K562 (cell line): Measurements from ENCODE around the gene OR9A4. TPM values are rescaled to one million over a fixed set of nuclear protein-coding genes. Genes with fewer than 3 reads are reported as not detected.

Source experiments
- ATF2 ChIP-seq: sonication (generic); formaldehyde crosslinking; IDR thresholded peaks from 2 replicates; pipeline ENCODE4 v1.8.1; 2022; ENCODE audit warnings: missing genetic modification reagents
- DACH1 ChIP-seq: fragments of 450-650 bp; IDR thresholded peaks from 2 replicates; pipeline ENCODE4 v1.6.1; 2018; ENCODE audit not compliant: partially characterized antibody
- IRF2 ChIP-seq: sonication (generic); formaldehyde crosslinking; IDR thresholded peaks from 2 replicates; pipeline ENCODE4 v1.8.1; 2022; ENCODE audit warnings: mild to moderate bottlenecking, missing genetic modification reagents
- PTTG1 ChIP-seq: fragments of 450-650 bp; IDR thresholded peaks from 2 replicates; pipeline ENCODE4 v1.6.1; 2016; ENCODE audit warnings: low read depth, mild to moderate bottlenecking, missing genetic modification characterization, missing compliant biosample characterization
- TCFL5 ChIP-seq: fragments of 250-450 bp; sonication (Bioruptor Pico); conservative IDR thresholded peaks from 2 replicates; pipeline ENCODE4 v1.6.1; 2021; ENCODE audit warnings: mild to moderate bottlenecking, moderate library complexity, matching md5 sums
- THAP12 ChIP-seq: fragments of 250-450 bp; sonication (Bioruptor Pico); IDR thresholded peaks from 2 replicates; pipeline ENCODE4 v1.9.0; 2021; ENCODE audit warnings: mild to moderate bottlenecking, inconsistent platforms
- ZBTB7A ChIP-seq: IDR thresholded peaks from 2 replicates; pipeline ENCODE4 v1.6.1; 2011; ENCODE audit warnings: low read depth, mild to moderate bottlenecking, low read length, moderate library complexity, borderline replicate concordance; ENCODE audit not compliant: control insufficient read depth
- ZNF3 ChIP-seq: fragments of 250-450 bp; sonication (Bioruptor Pico); IDR thresholded peaks from 2 replicates; pipeline ENCODE4 v1.5.0; 2021; ENCODE audit warnings: mild to moderate bottlenecking, moderate library complexity
- ZNF318 ChIP-seq, 2 experiments: fragments of 450-650 bp; IDR thresholded peaks; 2 replicates each; pipeline ENCODE4 v1.6.1; 2016; ENCODE audit warnings: mild to moderate bottlenecking in 2 of 2, borderline replicate concordance in 1 of 2, low read depth in 1 of 2, moderate library complexity in 1 of 2
- polyA plus RNA-seq, 8 experiments: library from polyadenylated mRNA; depleted of rRNA in 4 of 8; stranded (reverse) in 5 of 8; unstranded in 3 of 8; fragments of >200 nt; fragmentation: Nextera tagmentation in 2 of 8; fragmentation: Illumina TruSeq in 1 of 8; extraction: Ambion mirVana in 2 of 8; extraction: Trizol in 1 of 8; gene quantifications; 2 replicates each; pipeline versions ENCODE4 v1.2.1 to v1.2.3, GENCODE V29; 2011 to 2014; ENCODE audit warnings: inconsistent platforms in 1 of 8, missing spikeins in 1 of 8
- total RNA-seq, 7 experiments: library from RNA; depleted of rRNA in 6 of 7; stranded (reverse); fragments of >200 nt in 6 of 7; fragmentation: Illumina TruSeq in 2 of 7; extraction: Trizol in 2 of 7; gene quantifications; 2 replicates each; pipeline versions ENCODE4 v1.2.1 to v1.2.3, GENCODE V29; 2011 to 2021; ENCODE audit warnings: low replicate concordance in 1 of 7

Gene OR9A4
- total and polyA plus RNA-seq, 9 of the 15 experiments (the other 6 are each of a cell fraction or from before 2014, with no cell fraction given): not detected

- TF ChIP-seq ZNF318 (IDR thresholded peaks at IDR 0.05; ENCODE audit: borderline replicate concordance in 1 of 2, low read depth in 1 of 2) (no peak), ZBTB7A (no peak), ZNF3 (CRISPR knock-in tag) (no peak), TCFL5 (no peak), PTTG1 (tag) (no peak), IRF2 (CRISPR knock-in tag) (no peak), DACH1 (no peak), ATF2 (CRISPR knock-in tag) (no peak), THAP12 (CRISPR knock-in tag) (no peak)
These were observed 34.6 kb downstream of the OR9A4 start (continued) for GRCh38 chr7:141950806-141951205.
